Muscle of back (tissue), 11 donors: ENCODE measurements around the gene IFT43. TPM values are rescaled to one million over a fixed set of nuclear protein-coding genes. Genes with fewer than 3 reads are reported as not detected.

ENCODE experiments used
- DNase-seq, 3 donors: peaks; one replicate each; pipeline versions ENCODE4 v3.0.0 to v3.0.0-alpha.2; 2013
- polyA plus RNA-seq, 10 donors: library from polyadenylated mRNA; unstranded; fragments of 120-200 nt; gene quantifications; one replicate each; pipeline ENCODE4 v1.2.1, GENCODE V29; 2013; ENCODE audit not compliant: insufficient read length in 10 of 10

The IFT43 gene
- polyA plus RNA-seq, 10 donors = 20.7 to 27.5 (median 23.8) TPM

DNA sequence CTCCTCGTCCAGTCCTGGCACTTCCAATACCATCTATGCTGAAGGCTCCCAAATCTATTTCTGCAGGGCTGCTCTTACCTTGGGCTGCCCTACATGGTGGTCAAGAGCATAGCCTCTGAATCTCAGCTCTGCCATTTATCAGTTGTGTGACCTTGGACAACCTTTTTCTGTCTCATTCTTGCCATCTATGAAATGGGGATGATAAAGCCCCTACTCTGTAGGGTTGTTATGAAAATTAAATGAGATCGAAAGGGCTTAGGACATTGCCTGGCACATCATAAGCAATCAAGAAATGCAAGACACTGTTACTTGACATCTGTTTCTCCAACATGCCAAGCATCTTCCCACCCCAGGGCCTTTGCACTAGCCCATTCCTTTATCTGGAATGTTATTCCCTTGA, 120.6 kb downstream of the IFT43 start:
- DNase-seq = no peak

DNA sequence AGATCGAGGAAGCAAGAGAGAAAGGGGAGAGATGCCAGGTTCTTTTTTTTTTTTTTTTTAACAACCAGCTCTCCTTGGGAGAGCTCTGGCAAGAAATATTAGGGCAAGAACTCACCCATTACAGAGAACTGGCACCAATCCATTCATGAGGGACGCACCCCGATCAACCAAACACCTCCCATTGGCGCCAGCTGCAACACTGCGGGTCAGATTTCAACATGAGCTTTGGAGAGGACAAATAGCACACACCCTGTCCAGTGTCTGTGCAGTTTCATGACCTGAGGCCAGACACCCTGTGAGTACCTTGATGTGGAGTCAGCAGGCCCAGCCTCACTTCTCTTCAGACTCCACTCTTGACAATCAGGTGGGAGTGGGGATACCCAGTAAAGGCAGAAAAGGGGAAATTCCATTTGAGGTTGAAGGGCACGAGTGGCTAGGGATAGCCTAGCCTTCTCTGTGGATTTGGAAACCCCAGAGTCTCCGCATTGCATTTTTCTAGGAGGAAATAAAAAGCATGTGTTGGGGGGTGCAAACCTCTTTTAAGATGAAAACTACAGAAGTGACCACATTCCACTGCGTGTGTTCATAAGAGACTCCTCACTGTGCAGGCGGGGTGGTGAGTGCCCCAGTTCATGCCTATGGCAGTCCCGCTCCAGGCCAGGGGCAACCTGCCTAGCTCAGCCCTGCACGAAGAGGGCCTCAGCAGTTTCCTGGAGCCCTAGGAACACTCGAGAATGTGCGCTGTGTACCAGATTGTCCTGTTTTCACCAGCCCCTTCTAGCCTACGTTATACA, 123.7 kb downstream of the IFT43 start:
- DNase-seq = no peak

DNA sequence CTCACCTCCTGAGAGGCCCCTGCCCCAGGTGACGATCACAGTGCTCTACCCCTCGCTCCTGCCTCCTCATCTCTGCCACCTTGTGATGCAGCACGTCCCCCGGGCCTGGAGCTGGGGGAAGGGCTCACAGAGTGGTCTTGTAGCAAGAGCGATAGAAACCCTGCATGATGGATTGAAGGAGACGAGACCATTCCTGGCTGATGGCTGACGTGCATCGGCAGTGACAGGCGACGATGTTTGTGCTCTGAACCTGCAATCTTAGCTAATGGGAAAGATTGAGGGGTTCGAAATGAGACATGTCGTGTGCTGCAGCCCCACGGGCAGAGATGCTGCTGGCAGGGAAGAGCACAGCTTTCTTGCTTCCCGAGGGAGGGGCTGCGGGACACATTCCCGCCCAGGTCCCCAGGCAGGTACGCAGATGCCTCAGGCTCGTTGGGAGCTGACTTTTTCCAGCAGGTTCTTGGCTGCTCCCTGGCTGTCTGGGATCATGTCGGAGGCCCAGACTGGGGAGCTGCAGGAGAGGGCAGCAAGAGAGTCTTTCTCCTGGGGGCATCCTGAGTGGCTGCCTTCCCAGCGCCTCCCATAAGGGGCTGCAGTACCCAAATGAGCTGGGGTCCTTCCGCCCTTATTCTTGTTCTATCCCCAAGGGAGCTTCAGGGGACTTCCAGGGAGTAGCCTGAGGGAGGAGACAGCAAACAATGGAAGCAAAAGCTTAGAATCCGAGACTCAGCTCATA, 127.5 kb downstream of the IFT43 start:
- DNase-seq = no peak

DNA sequence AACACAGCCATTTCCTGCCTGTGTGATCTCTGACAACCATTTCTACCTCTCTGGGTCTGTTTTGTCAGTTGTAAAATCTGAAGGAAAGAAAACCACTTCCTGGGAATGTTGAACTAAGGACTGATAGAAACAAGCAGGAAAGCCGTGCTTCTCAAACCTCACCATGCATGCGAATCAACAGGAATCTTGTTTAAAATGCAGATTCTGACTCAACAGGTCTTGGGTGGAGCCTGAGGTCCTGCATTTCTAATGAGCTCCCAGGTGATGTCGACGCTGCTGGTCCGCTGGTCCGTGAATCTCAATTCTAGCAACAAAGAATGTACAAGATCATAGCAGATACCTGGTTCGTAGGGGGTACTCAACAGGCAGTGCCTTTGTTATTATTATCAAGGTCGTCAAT, 128.1 kb downstream of the IFT43 start:
- no peak for DNase-seq

DNA sequence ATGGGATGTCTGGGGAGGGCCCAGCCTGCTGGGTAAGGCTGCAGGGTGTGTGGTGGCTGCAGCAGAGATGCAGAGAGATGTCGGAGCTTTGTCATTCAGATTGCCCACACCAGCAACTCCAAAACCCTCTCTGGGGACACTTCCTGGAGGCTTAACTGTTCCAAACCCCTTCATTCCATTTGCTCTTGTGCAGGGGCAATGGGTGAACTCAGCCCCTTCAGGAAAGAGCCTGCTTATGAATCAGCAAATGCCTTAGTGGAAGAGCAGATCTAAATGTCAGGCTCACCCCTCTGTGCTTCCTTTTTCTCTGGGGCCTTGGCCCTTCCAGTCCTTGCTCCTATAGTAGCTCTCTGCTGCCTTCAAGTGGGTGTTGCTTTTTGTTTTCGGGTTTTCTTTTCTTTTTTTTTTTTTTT, 129.5 kb downstream of the IFT43 start:
- DNase-seq = no peak

DNA sequence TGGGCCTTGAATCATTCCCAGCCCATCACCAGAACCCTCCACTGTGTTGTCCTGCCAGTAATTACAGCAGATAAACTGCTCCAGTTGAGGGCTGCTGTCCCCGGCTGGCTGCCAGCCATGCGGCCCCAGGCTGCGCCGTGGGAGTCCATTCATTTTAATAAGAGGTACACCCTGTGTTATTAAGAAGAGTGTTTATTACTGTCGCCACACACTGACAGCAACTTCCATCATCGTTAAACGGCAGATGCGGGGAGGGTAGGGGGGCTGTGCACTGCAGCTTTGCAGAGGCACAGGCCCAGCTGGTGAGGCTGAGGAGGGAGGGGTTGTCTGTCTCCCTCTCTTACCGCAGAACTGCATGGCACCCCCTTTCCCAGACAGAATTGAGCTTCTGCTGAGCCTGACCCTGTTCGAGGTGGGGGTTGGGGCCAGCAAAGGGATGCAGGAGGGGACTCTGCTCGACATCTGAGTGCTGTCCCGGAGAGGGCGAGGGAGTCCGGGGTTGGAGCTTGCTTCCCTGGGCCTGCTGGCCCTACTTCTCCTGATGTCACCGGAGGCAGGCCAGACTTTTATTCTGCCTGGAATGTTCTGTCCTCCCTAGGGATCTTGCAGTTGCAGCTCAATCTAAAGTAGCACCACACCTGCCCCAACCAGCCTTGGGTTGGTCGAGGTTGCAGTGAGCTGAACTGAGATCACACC, 132.4 kb downstream of the IFT43 start:
- no peak for DNase-seq

DNA sequence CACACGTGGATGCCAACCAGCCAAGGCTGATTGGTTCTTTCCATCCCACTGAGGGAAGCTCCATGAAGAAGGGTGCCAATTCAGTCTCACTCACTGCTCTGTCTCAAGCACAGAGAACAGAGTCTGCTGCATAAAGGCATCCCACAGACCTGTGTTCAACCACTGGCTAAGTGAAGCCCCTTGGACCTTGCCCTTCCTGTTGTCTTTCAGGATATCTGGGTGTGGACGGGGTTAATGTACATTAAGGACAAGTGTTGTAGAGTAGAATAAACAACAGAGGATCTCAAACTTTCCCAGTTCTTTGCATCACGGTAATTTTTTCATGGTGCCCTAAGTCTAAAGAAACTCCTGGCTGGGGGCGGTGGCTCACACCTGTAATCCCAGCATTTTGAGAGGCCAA, 133.0 kb downstream of the IFT43 start:
- no peak for DNase-seq

DNA sequence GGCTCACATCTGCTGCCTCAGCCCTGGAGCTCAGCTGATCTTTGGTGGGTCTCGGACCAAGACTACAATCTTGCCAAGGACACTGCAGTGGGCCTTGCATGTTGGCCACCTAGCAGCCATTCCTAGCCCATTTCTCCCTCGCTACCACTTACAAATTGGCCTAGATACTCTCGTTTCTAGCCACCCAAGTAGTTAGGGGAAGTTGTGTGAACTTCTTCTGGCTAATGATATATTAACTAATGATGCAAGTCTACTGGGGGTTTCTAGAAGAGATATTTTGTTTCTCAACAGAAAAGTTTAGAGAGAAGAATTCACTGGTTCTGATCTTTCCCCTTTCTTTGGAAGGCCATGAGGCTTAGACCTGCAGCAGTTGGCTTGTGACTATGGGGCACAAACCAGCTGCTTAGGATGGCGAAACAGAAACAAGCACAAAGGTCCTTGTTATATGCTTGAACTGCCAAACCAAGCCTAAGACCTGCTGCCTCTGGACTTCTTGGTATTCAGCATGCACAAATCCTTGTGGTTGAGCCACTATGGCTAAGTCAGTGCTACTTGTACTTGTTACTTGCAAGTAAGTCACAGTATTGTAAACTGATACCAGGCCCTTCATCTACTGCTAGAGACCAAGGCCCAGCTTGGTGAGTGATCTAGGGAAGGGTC, 135.7 kb downstream of the IFT43 start:
- DNase-seq = no peak

DNA sequence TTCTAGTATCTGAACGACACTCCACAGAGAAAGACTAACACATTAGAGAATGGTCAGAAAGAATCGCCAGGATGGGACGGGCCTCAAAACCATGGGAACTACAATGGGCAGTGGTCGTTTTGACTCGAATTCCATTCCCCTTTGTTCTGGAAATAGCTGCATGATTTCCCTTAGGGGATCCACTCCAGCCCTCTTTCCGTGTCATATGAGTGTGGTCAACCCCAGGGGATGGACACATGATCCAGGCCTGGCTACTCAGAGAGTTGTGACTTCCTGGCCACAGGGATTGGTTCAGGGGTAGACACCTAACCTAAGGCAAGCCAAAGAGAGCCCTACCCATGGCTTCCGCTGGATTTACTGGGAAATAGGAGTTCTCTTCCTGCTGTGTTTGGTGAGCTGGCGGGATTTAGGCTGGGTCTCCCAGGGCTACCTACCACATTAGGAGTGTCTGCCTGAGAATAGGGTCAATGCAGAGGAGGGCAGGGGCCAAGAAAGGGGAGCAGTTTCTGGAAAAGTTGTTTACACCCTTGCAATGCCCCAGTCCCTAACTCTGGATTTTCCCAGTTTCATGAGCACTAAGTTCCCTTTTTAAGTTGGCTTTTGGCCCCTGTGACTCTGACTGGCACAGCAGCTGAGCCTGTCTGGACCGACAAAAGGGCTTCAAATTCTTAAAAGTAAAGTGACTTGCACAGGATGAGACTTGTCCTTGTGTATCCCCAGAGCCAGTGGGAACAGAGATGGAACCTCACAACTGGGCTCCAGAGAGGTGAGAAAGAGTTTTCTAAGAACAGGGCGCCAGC, 138.1 kb downstream of the IFT43 start:
- no peak for DNase-seq

DNA sequence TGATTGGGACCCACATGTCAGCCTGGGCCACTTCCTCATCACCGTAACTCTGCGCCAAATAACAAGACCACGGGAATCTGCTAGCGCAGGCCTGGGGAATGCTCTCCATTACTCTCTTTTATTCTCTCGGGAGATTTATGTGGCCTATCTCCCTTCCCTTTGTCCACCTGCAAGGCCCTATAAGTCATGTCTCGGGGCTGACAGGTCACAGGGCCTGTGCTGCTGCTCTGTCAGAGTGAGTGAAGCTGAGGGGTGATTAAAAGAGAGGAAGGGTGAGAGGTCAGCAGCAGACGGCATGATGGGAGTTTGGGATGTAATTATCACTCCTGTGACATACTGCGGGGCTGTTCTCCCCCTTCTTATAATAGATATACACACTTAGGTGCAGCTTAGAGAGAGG, 139.9 kb downstream of the IFT43 start:
- no peak for DNase-seq

DNA sequence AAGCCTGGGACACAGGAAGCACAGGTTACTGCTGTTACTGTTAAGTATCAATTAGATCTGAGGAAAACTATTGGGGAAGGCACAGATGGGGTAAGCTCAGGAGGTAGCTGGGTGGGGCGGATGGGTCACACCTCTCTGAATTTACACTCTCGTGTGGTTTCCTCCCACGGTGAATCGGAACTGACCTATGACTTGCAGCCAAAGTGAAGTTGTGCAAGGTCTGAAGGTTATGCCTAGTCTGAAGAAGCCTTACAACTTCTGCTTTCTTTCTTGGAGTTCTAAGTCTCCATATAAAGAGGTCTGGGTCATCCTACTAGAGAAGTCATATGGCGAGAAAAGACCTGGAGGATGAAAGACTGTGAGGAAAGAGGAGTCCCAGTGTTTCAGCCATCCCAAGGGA, 140.5 kb downstream of the IFT43 start:
- no peak for DNase-seq

DNA sequence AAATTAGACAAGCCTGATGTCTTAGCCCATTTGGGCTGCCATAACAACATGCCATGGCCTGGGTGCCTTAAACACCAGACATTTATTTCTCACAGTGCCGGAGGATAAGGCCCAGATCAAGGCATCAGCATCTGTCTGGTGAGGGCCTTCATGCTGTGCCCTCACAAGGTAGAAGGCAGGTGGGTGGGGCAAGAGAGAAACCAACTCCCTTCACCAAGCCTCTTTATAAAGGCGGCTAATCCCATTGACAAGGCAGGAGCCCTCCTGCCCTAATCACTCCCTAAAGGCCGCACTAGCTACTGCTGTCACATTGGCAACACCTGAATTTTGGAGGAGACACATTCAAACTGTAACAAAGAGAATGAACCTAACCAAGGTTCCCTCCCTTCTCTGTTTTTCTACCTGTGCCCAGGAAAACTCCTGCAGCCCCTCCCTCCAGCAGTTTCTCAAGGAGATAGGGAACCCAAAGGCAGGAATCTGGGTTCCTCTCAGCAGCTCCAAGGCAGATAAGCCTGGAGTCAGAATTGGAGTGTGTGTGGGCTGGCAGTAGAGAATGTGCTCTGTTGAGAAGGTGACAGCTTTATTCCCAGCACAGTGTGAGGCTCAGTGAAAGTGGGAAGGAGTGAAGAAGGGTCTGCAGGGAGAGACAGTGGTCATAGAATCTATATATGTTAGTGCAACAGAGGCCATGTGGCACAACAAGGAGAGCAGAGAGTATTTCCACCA, 144.5 kb downstream of the IFT43 start:
- no peak for DNase-seq

DNA sequence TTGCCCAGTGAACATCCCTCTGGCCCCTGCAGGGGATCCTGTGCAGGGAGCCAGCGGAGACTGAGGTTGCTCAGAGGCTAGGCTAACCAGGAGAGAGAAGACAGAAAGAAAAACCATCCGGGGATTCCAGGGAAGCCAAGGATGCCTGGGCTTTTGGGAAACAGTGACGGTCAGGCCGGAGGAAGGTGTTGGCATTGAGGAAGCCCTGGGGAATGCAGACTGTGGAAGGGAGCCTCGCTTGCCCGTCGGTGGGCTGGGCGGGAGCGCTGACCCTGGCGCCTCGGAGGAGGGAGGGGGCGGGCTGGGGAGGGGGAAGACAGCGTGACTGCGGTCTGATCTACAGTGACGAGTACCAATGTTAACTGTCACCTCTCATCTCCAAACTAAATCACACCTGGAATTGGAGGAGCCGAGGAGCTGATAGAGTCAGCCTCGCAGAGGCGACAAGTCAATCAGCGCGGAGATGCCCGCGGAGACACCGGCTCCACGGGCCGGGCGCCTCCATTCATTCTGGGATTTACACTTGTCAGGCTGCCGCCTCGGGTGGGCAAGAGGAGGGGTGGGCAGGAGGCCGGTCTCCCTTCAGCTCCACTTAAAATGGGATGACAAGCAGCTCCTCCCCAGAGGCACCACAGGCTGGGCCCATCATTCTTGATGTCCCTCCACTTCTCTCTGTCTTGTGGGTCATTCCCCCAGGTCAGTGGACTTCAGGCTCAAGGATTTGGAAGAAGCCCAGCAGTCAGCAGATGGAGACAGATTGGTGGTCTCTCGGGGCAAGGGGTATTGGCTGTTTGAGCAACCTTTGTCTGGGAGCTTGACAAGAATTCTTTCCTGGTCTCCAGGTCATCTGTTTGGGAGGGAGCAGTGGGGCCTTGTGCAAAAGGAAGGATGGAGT, 145.8 kb downstream of the IFT43 start:
- DNase-seq = no peak

DNA sequence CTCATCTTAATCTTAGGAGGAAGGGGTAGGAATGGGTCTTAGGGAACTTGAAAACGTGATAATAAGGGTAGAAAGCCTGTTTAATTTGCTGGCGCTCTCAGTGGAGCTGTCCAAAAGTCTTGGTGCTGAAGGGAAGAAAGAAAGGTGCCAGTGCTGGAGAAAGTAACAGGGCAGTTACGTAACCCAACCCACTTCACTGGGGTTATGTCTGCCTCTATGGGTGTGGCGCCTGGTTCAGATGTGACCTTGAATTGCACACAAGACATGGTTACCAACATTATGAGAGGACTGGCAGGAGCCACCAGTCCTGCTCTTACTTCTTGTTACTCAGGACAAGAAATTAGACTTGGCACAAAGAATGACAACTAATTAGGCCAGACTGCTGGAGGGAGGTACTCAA, 147.5 kb downstream of the IFT43 start:
- DNase-seq = peak; percentile 19 to 67 (median 46)

Other genes starting within 250 kb of the IFT43 start
- gene TGFB3, start 3.8 kb upstream of the IFT43 start, polyA plus RNA-seq = 100 to 1,000 TPM in 3 of 10 donors, 10 to 100 TPM in 7; 71.5 to 109 (median 91.2) TPM
- gene GPATCH2L, start 166.2 kb downstream of the IFT43 start, polyA plus RNA-seq = 10 to 100 TPM; 18.2 to 27.9 (median 23.1) TPM